Measurements from ENCODE around the gene SH2D3A.

- TF ChIP-seq CTCF (IDR thresholded peaks at IDR 0.05) (no peak), POLR2A (IDR thresholded peaks at IDR 0.05) (no peak)
Measured at GRCh38 chr19:6725513-6726231, 41.6 kb downstream of the SH2D3A start.

Measured in ovary (tissue), 3 donors.